Kidney (tissue), 14 donors: ENCODE data around the gene IDI2. TPM values are rescaled to one million over a fixed set of nuclear protein-coding genes. Genes with fewer than 3 reads are reported as not detected.
"Not testable (repeated sequence)": the region's sequence is repeated elsewhere in the genome, so short reads cannot be mapped to it uniquely, and the experiment has no call there.

Experiments
- DNase-seq, 5 donors: peaks; one replicate each; pipeline ENCODE4 v3.0.0-alpha.2; 2013 to 2020
- FAIRE-seq: peaks from 2 replicates; lab custom pipeline; 2012; peaks lifted over from hg19 to GRCh38; lab: Jason Lieb, UNC
- H3K27ac ChIP-seq, 2 donors: one replicate each; pipeline ENCODE4 v1.7.0; 2013; ENCODE audit warnings: low read depth in 2 of 2, low read length in 2 of 2, inconsistent platforms in 1 of 2
- H3K27me3 ChIP-seq: one replicate; pipeline ENCODE4 v1.7.1; 2013; ENCODE audit warnings: low read length, inconsistent platforms; ENCODE audit not compliant: control insufficient read depth, insufficient read depth
- H3K36me3 ChIP-seq, 3 donors: one replicate each; pipeline versions ENCODE4 v1.7.0 to v1.7.1; 2013; ENCODE audit warnings: low read length in 3 of 3, control low read depth in 1 of 3, inconsistent platforms in 1 of 3; ENCODE audit not compliant: insufficient read depth in 3 of 3, control insufficient read depth in 2 of 3
- H3K4me1 ChIP-seq, 3 donors: one replicate each; pipeline versions ENCODE4 v1.7.0 to v1.7.1; 2013; ENCODE audit warnings: low read length in 3 of 3, inconsistent platforms in 1 of 3, low read depth in 1 of 3; ENCODE audit not compliant: control insufficient read depth in 2 of 3, insufficient read depth in 2 of 3
- H3K4me3 ChIP-seq, 3 donors: one replicate each; pipeline versions ENCODE4 v1.7.0 to v1.8.1; 2013; ENCODE audit warnings: low read length in 3 of 3, control low read depth in 1 of 3, inconsistent platforms in 1 of 3
- H3K9ac ChIP-seq, 3 donors: one replicate each; pipeline versions ENCODE4 v1.7.0 to v1.7.1; 2013; ENCODE audit warnings: low read length in 3 of 3, control low read depth in 1 of 3, inconsistent platforms in 1 of 3
- H3K9me3 ChIP-seq, 3 donors: one replicate each; pipeline versions ENCODE4 v1.7.0 to v1.7.1; 2013; ENCODE audit warnings: low read length in 3 of 3, control low read depth in 1 of 3, inconsistent platforms in 1 of 3; ENCODE audit not compliant: control insufficient read depth in 2 of 3, insufficient read depth in 1 of 3
- intact Hi-C: fragments of 100-400 bp; cut with DNase I; formaldehyde crosslinking; loops from one replicate; pipeline ENCODE4 v1.11.1; 2022
- polyA plus RNA-seq: library from polyadenylated mRNA; stranded (reverse); fragments of 350-450 nt; fragmentation: Illumina TruSeq; extraction: RNeasy Lipid Tissue Mini Kit (QIAGEN cat#74804); gene quantifications from one replicate; pipeline ENCODE4 v1.2.3, GENCODE V29; 2014; ENCODE audit warnings: low read depth, low replicate concordance; ENCODE audit not compliant: insufficient read depth
- total RNA-seq: library from RNA; stranded (reverse); fragmentation: NEBNext Ultra II Directional; extraction: Animal tissue kit (Norgen Biotek cat#: 25700); gene quantifications from one replicate; pipeline ENCODE4 v1.2.1, GENCODE V29; 2021
- TF ChIP-seq, protein P1 (sequence below): IDR thresholded peaks from 3 replicates; pipeline ENCODE4 v1.5.1; 2012; ENCODE audit warnings: mild to moderate bottlenecking, moderate library complexity, borderline replicate concordance; ENCODE audit not compliant: insufficient read depth; ENCODE audit errors: extremely low read depth
- donor health status: control.
- donor health status: control.
- donor health status: control.
- donor health status: control.
- donor health status: control.
- donor health status: DM: yes; HTN: yes; CAD: no.
- donor health status: Normal renal cell carcinoma (clear cell type).

The IDI2 gene
- total and polyA plus RNA-seq, 2 donors from 2014 or later = not detected

- intact Hi-C loops = no loop called here
- DNase-seq = peak in 1 of 5 donors; percentile 10
- no peak for FAIRE-seq
- no peak overlapping the region for H3K9ac ChIP-seq
- peaks cover 0 to 12% (median 3%) of the 10 kb centered on the region in 3 donors for H3K36me3 ChIP-seq
- peak overlapping the region in 1 of 2 donors; percentile 59 for H3K27ac ChIP-seq
- no peaks in the 10 kb centered on the region for H3K9me3 ChIP-seq
- TF ChIP-seq, protein P1, sequence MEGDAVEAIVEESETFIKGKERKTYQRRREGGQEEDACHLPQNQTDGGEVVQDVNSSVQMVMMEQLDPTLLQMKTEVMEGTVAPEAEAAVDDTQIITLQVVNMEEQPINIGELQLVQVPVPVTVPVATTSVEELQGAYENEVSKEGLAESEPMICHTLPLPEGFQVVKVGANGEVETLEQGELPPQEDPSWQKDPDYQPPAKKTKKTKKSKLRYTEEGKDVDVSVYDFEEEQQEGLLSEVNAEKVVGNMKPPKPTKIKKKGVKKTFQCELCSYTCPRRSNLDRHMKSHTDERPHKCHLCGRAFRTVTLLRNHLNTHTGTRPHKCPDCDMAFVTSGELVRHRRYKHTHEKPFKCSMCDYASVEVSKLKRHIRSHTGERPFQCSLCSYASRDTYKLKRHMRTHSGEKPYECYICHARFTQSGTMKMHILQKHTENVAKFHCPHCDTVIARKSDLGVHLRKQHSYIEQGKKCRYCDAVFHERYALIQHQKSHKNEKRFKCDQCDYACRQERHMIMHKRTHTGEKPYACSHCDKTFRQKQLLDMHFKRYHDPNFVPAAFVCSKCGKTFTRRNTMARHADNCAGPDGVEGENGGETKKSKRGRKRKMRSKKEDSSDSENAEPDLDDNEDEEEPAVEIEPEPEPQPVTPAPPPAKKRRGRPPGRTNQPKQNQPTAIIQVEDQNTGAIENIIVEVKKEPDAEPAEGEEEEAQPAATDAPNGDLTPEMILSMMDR = no peak
- H3K4me3 ChIP-seq = no peak overlapping the region
- peaks cover 0 to 10% (median 8%) of the 10 kb centered on the region in 3 donors for H3K4me1 ChIP-seq
- no peaks in the 10 kb centered on the region for H3K27me3 ChIP-seq
Observed at GRCh38 chr10:1043532-1043995, 17.9 kb upstream of the IDI2 start.

- Histone ChIP-seq H3K27ac (no peak overlapping the region), H3K9me3 (no peaks in the 10 kb centered on the region), H3K4me1 (peaks cover 0 to 4% (median 0%) of the 10 kb centered on the region in 3 donors), H3K4me3 (no peak overlapping the region), H3K36me3 (peaks cover 3 to 15% (median 4%) of the 10 kb centered on the region in 3 donors), H3K27me3 (no peaks in the 10 kb centered on the region), H3K9ac (no peak overlapping the region)
- intact Hi-C loops = no loop called here
- no peak for DNase-seq
- TF ChIP-seq, protein P1 = no peak
- FAIRE-seq = no peak
Observed at GRCh38 chr10:1041514-1041913, 15.9 kb upstream of the IDI2 start.

DNA sequence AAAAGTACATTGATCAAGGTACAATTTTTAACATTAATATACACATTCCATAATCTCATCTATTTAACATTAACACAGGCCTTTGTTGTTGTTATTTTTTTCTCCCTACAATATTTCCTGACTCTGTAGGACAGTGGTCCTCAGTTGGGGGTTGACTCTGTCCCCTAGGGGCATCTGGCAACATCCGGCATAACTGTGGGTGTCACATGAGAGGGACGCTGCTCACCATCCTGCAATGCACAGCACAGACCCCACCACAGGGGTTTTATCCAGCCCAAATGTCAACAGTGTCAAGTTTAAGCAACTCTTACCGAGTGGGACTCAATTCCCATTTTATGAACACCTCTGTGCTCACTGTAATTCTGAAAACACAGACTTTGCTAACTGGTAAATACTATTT is 14.5 kb upstream of the IDI2 start:
- Histone ChIP-seq H3K4me3 (no peak overlapping the region), H3K27me3 (no peaks in the 10 kb centered on the region), H3K36me3 (peaks cover 3 to 15% (median 4%) of the 10 kb centered on the region in 3 donors), H3K4me1 (no peaks in the 10 kb centered on the region), H3K27ac (no peak overlapping the region), H3K9ac (no peak overlapping the region), H3K9me3 (no peaks in the 10 kb centered on the region)
- no peak for FAIRE-seq
- intact Hi-C loops = no loop called here
- TF ChIP-seq, protein P1 = no peak
- DNase-seq = no peak

GRCh38 chr10:1038769-1039168 is 13.1 kb upstream of the IDI2 start:
- H3K27ac ChIP-seq, H3K27me3 ChIP-seq, intact Hi-C loops, H3K9ac ChIP-seq, H3K4me1 ChIP-seq, H3K9me3 ChIP-seq, H3K4me3 ChIP-seq, DNase-seq, FAIRE-seq: not testable (repeated sequence)
- H3K36me3 ChIP-seq = peaks cover 3 to 15% (median 4%) of the 10 kb centered on the region in 3 donors
